AG10803 (cell line): ENCODE data around the gene HECTD2.

Experiments used
- DNase-seq: peaks from one replicate; pipeline ENCODE4 v3.0.0; 2010; ENCODE audit warnings: low read depth
- H3K4me3 ChIP-seq: 2 replicates; pipeline ENCODE4 v1.5.1; 2011; ENCODE audit warnings: mild to moderate bottlenecking, low read length, control low read depth
- CTCF ChIP-seq: conservative IDR thresholded peaks from 2 replicates; pipeline ENCODE4 v1.5.1; 2011; ENCODE audit warnings: mild to moderate bottlenecking, low read length, control low read depth, inconsistent platforms

Gene HECTD2

DNA sequence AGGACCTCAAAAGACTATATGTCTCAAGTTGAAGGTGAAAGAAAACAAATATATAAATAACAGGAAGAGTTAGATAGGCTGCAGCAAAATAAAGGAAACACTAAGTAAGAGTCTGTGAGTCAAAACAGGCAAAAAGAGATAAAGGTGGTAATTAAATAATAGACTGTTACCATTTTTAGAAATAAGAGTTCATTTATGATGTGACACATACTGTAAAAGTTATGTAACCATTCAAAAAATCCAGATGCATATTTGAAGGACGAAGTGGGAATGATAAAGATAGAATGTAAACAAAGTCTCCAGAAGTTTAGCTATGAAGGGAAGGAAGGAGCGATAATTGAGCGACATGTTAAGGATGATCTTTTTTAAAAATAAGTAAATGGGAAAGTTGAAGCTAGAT lies 50.5 kb downstream of the HECTD2 start:
- H3K4me3 ChIP-seq, result no peak overlapping the region
- no peak for DNase-seq
- no peak for TF ChIP-seq CTCF

DNA sequence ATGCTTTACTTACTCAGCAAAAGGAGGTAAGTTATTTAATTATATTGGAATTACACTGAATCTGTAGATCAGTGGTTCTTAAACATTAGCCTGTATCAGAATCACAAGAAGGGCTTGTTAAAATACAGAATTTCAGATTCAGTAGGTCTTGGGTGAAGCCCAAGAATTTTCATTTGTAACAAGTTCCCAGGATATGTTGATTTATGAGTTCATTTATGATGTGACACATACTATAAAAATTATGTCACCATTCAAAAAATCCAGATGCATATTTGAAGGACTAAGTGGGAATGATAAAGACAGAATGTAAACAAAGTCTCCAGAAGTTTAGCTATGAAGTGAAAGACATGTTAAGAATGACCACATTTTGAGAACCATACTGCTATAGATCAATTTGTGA lies 52.3 kb downstream of the HECTD2 start:
- DNase-seq, result peak; percentile 24
- no peak for TF ChIP-seq CTCF
- no peak overlapping the region for H3K4me3 ChIP-seq

- no peak for DNase-seq
- TF ChIP-seq CTCF, result no peak
- H3K4me3 ChIP-seq, result no peak overlapping the region
These were observed 54.4 kb downstream of the HECTD2 start for GRCh38 chr10:91464500-91464899.

DNA sequence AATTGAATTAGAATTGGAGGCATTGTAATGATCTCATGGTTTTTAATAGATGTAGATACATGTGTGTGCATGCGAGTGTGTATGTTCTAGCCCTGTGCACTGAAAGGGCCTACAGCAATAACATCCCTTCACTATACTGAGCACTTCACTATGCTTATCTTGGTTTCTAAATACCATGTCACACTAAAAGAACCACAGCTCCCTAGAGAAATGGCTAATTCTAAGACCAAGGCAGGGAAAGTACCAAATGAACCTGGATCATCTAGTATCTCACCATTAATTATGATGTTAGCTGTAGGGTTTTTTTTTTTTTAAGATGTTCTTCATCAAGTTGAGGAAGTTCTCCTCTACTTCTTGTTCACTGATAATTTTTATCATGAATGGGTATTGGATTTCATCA lies 55.1 kb downstream of the HECTD2 start:
- TF ChIP-seq CTCF, result no peak
- no peak for DNase-seq

GRCh38 chr10:91467114-91467513 lies 57.0 kb downstream of the HECTD2 start:
- no peak for DNase-seq
- H3K4me3 ChIP-seq, result no peak overlapping the region
- TF ChIP-seq CTCF, result no peak

More for the DNA sequence above, 55.1 kb downstream of the HECTD2 start:
- no peak overlapping the region for H3K4me3 ChIP-seq

- no peak for DNase-seq
- TF ChIP-seq CTCF, result no peak
- no peak overlapping the region for H3K4me3 ChIP-seq
These were observed 61.5 kb downstream of the HECTD2 start for GRCh38 chr10:91471602-91472001.

DNA sequence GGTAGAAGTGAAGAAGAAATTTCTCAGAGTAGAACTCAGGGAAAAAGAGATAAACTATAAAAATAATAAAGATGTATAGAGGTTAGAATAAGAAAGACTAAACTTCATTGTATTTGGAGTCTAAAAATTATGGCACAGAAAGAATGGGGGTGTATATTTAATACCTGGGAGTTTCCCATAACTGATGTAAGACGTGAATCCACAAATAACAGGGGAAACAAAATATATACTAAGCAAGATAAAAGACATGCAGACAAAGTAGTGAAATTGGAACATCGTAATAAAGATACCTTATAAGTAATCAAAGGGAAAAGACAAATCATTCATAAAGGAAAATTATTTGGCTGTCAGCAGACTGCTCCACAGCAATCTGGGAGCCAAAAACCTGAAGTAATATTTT lies 62.8 kb downstream of the HECTD2 start:
- no peak for DNase-seq
- no peak for TF ChIP-seq CTCF
- H3K4me3 ChIP-seq, result no peak overlapping the region
